GM18861 (cell line): ENCODE data around the gene IFTAP.
"Not testable (repeated sequence)": the region's sequence is repeated elsewhere in the genome, so short reads cannot be mapped to it uniquely, and the experiment has no call there.

Source experiments
- ATAC-seq: cut with Tn5 transposase; IDR thresholded peaks from one replicate; pipeline ENCODE4 v1.9.1; 2021; ENCODE audit not compliant: unreplicated experiment

Gene IFTAP

DNA sequence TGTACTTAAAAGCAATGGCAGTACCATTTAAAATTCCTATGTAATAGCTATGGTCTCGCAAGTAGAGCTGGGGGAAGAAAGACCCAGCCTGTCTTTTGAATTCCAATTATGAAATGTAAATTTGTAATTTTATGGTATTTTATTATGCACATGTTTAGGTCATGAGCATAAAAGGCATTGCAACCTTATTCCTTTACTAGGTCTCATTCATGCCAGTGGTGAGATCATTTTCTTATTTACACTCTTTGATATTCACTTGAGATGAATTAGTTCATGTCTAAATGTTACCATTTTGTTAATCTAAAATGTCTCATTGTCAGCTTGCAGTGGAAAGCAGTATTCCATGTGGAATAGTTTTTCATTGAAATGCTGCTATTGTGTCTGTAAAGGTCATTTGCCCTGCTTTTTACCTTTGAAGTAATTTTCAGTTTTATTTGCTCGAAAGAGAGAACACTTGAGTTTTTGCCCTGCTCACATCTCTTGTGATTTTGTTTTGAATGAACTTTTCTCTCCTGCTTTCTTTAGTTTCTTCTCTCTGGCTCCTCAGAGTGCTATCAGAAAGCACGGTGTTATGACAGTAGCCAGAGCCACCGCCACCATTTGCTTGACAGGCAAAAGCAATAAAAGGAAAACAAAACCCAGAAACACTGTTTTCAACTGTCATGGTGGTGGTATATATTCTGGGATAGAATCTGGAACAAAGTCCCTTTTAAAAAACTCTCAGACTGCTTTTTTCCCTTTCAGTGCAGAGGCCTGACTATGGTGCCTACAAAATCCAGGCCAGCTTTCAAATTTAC, 41.0 kb downstream of the IFTAP start:
- ATAC-seq: no peak

- ATAC-seq: no peak
Measured at GRCh38 chr11:36638556-36638955, 44.3 kb downstream of the IFTAP start.

- no peak for ATAC-seq
Measured at GRCh38 chr11:36657610-36658267, 63.4 kb downstream of the IFTAP start.

DNA sequence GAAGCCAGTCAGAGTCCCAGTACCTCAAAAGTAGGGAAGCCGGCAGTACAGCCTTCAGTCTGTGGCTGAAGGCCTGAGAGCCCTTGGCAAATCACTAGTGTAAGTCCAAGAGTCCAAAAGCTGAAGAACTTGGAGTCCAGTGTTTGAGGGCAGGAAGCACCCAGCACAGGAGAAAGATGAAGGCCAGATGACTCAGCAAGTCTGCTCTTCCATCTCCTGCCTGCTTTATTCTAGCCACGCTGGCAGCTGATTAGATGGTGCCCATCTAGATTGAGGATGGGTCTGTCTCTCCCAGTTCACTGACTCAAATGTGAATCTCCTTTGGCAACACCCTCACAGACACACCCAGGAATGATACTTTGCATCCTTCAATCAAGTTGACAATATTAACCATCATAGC, 67.1 kb downstream of the IFTAP start:
- not testable (repeated sequence) for ATAC-seq

- ATAC-seq: no peak
Measured at GRCh38 chr11:36672815-36673450, 78.6 kb downstream of the IFTAP start.

GRCh38 chr11:36679547-36679946, 85.2 kb downstream of the IFTAP start:
- not testable (repeated sequence) for ATAC-seq

GRCh38 chr11:36683818-36684217, 89.5 kb downstream of the IFTAP start:
- no peak for ATAC-seq

DNA sequence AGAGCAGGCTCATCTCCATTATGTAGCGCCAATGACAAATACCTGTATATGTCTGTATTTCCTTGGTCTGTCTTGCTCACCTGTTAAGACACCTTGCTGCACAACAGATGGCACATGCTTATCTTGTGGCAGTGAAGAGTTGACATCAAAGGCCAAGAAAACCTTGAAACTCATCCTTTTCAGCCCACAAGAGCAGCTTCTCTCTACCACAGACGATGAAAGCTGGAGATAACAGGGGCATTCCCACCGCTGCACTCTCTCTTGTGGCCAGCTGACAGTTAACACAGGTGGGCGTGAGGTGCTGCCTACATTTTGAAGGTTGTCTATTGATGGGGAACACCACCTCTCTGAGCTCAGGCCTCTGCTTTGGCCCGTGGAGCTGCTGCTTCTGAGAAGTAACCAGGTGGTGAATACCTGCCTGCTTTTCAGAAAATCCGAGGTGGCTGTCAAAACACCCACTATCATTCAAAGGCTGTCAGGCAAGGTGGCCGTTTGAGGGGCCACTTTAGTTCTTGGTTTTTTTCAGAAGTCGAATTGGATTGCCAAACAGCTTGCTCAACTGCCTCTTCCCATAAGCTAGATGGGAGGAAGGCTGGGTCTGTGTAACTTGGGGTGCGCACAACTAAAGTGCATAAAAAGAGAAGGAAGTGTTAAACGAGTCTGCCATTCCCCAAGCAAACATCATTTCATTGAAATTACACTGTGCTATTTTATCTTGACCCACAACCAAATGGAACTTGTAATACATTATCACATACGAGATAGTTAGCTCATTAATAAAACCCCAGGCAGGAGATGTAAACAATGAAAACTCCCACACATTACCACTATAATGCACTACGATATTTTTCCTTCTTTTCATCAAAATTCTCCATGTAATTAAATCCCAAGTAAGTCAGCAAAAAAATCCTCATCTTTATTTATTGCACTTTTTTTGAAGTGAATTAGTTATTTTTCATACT, 90.8 kb downstream of the IFTAP start:
- no peak for ATAC-seq

DNA sequence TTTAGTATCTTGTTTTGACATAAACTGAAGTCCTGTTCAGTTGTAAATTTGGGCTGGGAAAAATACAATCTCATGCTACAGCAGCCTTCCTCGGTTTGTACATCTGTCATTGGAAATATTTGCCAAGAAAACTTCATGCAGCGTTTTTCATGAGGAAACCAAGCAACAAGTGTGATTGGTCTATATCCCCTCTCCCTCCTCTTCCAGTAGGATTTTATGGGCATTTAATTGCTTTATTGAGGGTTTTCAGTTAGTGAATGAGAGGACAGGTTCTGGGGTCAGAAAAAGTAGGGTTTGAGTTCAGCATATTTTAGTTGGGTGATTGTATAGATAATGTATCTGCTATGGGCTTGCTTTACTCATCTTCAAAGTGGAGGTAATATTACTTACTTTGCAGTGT, 93.8 kb downstream of the IFTAP start:
- ATAC-seq: no peak

- no peak for ATAC-seq
Measured at GRCh38 chr11:36688571-36689291, 94.4 kb downstream of the IFTAP start.

- ATAC-seq: no peak
Measured at GRCh38 chr11:36689442-36689841, 95.1 kb downstream of the IFTAP start.

- no peak for ATAC-seq
Measured at GRCh38 chr11:36692704-36693103, 98.4 kb downstream of the IFTAP start.

- ATAC-seq: no peak
Measured at GRCh38 chr11:36693139-36693843, 99.0 kb downstream of the IFTAP start.

DNA sequence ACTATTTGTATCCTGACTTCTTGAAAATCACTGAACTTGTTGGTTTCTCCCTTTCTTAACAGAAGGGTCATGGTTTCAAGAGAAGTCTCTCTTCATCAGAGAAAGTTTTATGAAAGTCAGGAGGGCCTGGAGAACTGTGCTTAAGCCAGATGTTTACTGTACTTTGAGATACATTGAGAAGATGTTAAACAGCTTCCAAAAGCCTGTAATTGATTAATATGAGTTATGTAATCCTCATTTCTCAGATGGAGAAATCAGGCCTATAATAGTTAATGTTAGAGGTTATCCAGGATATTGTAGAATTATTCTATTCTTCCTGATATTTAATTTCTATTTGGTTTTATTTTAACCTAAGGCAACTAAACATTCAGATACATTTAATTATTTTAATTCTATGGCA, 100.8 kb downstream of the IFTAP start:
- ATAC-seq: no peak

- ATAC-seq: no peak
Measured at GRCh38 chr11:36695571-36695970, 101.3 kb downstream of the IFTAP start.

DNA sequence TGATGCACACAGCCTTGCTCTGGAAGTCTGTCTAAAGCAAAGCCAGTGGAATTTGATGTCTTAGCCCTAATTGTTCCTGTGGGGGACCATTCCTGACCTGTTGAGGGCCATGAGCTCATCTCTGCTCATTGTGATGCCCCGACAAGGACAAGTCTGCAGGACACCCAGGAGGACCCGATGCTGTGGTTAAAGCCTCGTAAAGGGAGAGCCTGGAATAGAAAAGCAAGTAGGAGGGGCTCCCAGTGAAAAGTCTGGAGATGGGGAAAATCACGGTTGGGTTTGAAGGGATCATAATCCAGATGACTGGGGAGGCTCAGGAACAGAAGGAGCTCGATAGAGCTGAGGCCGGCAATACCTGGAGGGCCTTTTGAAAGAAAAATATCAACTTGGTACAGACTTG, 102.2 kb downstream of the IFTAP start:
- no peak for ATAC-seq

- no peak for ATAC-seq
Measured at GRCh38 chr11:36699271-36699670, 105.0 kb downstream of the IFTAP start.

DNA sequence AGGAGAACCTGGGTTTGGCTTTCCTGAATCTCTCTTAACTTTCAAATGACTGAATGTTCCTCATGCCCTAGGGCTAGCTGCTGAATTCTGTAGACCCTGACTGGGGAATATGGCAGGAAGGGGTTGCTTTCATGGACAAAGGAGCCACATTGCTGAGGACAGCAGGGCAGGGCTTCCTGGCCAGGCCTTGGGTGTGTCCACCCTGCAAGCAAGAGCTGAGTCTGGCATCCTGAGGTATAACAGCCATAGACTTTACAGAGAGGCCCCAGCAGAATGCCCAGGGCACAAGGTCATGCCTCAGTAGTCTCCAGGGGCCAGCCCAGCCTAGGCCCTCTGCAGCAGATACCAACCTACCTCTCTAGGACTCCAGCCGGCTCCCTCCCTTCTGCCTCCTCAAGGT, 105.9 kb downstream of the IFTAP start:
- no peak for ATAC-seq

GRCh38 chr11:36702330-36703054, 108.2 kb downstream of the IFTAP start:
- peak; percentile 86 for ATAC-seq
